PC-9 (cell line): ENCODE results near the gene CHAF1B. TPM values are rescaled to one million over a fixed set of nuclear protein-coding genes. Genes with fewer than 3 reads are reported as not detected.
A peak's percentile ranks its signal among the peaks of the same experiment; 100 is the strongest.
"Not testable (repeated sequence)": the region's sequence is repeated elsewhere in the genome, so short reads cannot be mapped to it uniquely, and the experiment has no call there.

ENCODE experiments used
- BruUV-seq: library from RNA; stranded (reverse); fragments of 400-500 nt; replicated peaks from 2 replicates; lab custom pipeline; 2021; lab: Mats Ljungman, UMichigan
- CTCF ChIA-PET: fragments of 300-600 bp; sonication (Branson Sonifier 250); formaldehyde crosslinking; loops from one replicate; lab custom pipeline; 2022; ENCODE audit warnings: antibody characterized with exemption; lab: Charles Lee
- POLR2A ChIA-PET: fragments of 300-600 bp; sonication (Branson Sonifier 250); formaldehyde crosslinking; loops from one replicate; lab custom pipeline; 2022; ENCODE audit warnings: antibody characterized with exemption; ENCODE audit not compliant: unreplicated experiment; lab: Charles Lee
- DNase-seq, 2 experiments: peaks; one replicate each; pipeline versions ENCODE4 v3.0.0 to v3.0.0-alpha.2; 2015 to 2022; ENCODE audit warnings: mixed read lengths in 1 of 2
- H2AFZ ChIP-seq: fragments of 200-600 bp; sonication (generic); 2 replicates; pipeline ENCODE4 v1.8.1; 2017; ENCODE audit warnings: antibody characterized with exemption
- H3F3A ChIP-seq: fragments of 200-600 bp; sonication (generic); 2 replicates; pipeline ENCODE4 v1.8.1; 2017; ENCODE audit warnings: antibody characterized with exemption, mild to moderate bottlenecking, low read depth; ENCODE audit not compliant: insufficient read depth
- H3K27ac ChIP-seq: fragments of 200-600 bp; sonication (generic); 2 replicates; pipeline ENCODE4 v1.6.1; 2016; ENCODE audit warnings: mixed run types
- H3K27me3 ChIP-seq: fragments of 200-600 bp; sonication (generic); 2 replicates; pipeline ENCODE4 v1.6.1; 2016; ENCODE audit warnings: low read depth, mixed run types; ENCODE audit not compliant: insufficient read depth
- H3K36me3 ChIP-seq: fragments of 200-600 bp; sonication (generic); 2 replicates; pipeline ENCODE4 v1.6.1; 2016; ENCODE audit warnings: low read depth, mixed run types
- H3K4me1 ChIP-seq: fragments of 200-600 bp; sonication (generic); replicated peaks from 2 replicates; pipeline ENCODE4 v1.6.1; 2016; ENCODE audit warnings: mixed run types; ENCODE audit not compliant: insufficient read depth
- H3K4me2 ChIP-seq: fragments of 200-600 bp; sonication (generic); 2 replicates; pipeline ENCODE4 v1.6.1; 2017; ENCODE audit warnings: mixed run types
- H3K4me3 ChIP-seq: fragments of 200-600 bp; sonication (generic); 2 replicates; pipeline ENCODE4 v1.6.1; 2016; ENCODE audit warnings: mixed run types
- H3K79me2 ChIP-seq: fragments of 200-600 bp; sonication (generic); 2 replicates; pipeline ENCODE4 v1.6.1; 2017; ENCODE audit warnings: low read depth, mixed run types
- H3K9me2 ChIP-seq: fragments of 200-600 bp; sonication (generic); 2 replicates; pipeline ENCODE4 v1.8.1; 2017; ENCODE audit warnings: mild to moderate bottlenecking; ENCODE audit not compliant: insufficient read depth
- H3K9me3 ChIP-seq: fragments of 200-600 bp; sonication (generic); 2 replicates; pipeline ENCODE4 v1.8.1; 2016; ENCODE audit warnings: low read depth; ENCODE audit not compliant: insufficient read depth
- H4K20me1 ChIP-seq: fragments of 200-600 bp; sonication (generic); 2 replicates; pipeline ENCODE4 v1.8.1; 2017; ENCODE audit not compliant: insufficient read depth
- EZH2 ChIP-seq: fragments of 200-600 bp; sonication (generic); IDR thresholded peaks from 2 replicates; pipeline ENCODE4 v1.8.0; 2017; ENCODE audit warnings: antibody characterized with exemption, low read depth
- intact Hi-C: fragments of 100-400 bp; cut with micrococcal nuclease; formaldehyde crosslinking; loops from one replicate; pipeline ENCODE4 v1.10.0; 2022; ENCODE audit not compliant: unreplicated experiment
- total RNA-seq: library from RNA; stranded (reverse); gene quantifications from 2 replicates; pipeline ENCODE4 v1.2.3, GENCODE V29; 2021
- TF ChIP-seq, protein P1 (sequence below): fragments of 200-600 bp; sonication (generic); conservative IDR thresholded peaks from 2 replicates; pipeline ENCODE4 v1.6.1; 2017; ENCODE audit warnings: mixed run types, antibody characterized with exemption, mild to moderate bottlenecking, moderate library complexity

The CHAF1B gene
- total RNA-seq, 1 experiment from 2014 or later = 14.1 TPM

DNA sequence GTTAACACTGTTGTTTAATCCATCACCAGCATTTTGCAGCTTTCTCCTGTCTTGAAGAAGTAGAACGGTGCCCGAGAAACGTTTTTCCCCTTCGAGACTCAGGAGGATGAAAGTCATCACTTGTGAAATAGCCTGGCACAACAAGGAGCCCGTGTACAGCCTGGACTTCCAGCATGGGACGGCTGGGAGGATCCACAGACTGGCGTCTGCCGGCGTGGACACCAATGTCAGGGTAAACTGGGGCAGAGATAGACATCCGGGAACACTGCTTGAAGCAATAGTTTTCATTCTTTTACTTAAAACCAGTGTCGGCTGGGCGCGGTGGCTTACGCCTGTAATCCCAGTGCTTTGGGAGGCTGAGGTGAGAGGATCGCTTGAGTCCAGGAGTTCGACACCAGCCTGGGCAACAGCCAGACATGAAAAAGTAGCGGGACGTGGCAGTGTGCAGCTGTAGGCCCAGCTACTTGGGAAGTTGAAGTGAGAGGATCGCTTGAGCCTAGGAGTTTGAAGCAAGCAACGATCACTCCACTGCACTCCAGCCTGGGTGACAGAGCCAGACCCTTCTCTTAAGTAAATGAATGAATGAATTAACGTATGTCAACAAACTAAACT lies 945 bp downstream of the CHAF1B start:
- Histone ChIP-seq H3K4me2 (peak overlapping the region; percentile 82), H3K27ac (no peak overlapping the region), H2AFZ (peak overlapping the region; percentile 88), H3K4me3 (peak overlapping the region; percentile 82), H3K9me3 (no peaks in the 10 kb centered on the region), H3K36me3 (no peaks in the 10 kb centered on the region), H3K9me2 (no peaks in the 10 kb centered on the region), H3K4me1 (peaks cover 8% of the 10 kb centered on the region), H3K27me3 (no peaks in the 10 kb centered on the region), H3F3A (0 out of 2 replicates have a peak, but pooled peaks cover 6% of the 10 kb centered on the region), H4K20me1 (no peaks in the 10 kb centered on the region), H3K79me2 (no peaks in the 10 kb centered on the region)
- DNase-seq = no peak
- ChIA-PET CTCF (no interaction called here), POLR2A (interaction anchor here (0.6 kb wide), 1 partner anchor 44 kb away, joined by 3 read pairs; no protein-coding TSS in a partner anchor)
- BruUV-seq = TSS peak; percentile 37
- intact Hi-C loops = no loop called here
- TF ChIP-seq EZH2 = no peak
- TF ChIP-seq, protein P1, sequence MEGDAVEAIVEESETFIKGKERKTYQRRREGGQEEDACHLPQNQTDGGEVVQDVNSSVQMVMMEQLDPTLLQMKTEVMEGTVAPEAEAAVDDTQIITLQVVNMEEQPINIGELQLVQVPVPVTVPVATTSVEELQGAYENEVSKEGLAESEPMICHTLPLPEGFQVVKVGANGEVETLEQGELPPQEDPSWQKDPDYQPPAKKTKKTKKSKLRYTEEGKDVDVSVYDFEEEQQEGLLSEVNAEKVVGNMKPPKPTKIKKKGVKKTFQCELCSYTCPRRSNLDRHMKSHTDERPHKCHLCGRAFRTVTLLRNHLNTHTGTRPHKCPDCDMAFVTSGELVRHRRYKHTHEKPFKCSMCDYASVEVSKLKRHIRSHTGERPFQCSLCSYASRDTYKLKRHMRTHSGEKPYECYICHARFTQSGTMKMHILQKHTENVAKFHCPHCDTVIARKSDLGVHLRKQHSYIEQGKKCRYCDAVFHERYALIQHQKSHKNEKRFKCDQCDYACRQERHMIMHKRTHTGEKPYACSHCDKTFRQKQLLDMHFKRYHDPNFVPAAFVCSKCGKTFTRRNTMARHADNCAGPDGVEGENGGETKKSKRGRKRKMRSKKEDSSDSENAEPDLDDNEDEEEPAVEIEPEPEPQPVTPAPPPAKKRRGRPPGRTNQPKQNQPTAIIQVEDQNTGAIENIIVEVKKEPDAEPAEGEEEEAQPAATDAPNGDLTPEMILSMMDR = no peak

DNA sequence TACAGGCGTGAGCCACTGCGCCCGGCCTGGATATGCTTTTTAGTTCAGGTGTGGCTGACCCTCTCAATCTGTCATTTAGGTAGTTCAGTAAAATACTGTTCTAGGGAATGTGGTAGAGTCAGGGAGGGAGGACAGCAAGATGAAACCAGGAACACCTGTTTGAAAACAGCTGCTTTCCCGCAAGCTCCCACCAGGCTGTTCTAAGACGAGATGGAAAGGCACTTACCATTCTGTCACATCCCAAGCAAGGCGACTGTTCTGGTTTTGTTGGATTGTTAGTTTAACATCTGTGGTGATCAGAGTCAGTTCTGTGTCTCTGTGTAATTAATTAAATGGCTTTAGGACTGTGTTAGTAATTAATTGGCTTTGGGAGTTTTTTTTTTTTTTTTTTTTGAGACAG lies 2.9 kb downstream of the CHAF1B start:
- no peaks in the 10 kb centered on the region for H3K36me3 ChIP-seq
- H3K9me2 ChIP-seq = no peaks in the 10 kb centered on the region
- no peak for DNase-seq
- H4K20me1 ChIP-seq = no peaks in the 10 kb centered on the region
- H3F3A ChIP-seq = 0 out of 2 replicates have a peak, but pooled peaks cover 6% of the 10 kb centered on the region
- no peak overlapping the region for H3K4me2 ChIP-seq
- H2AFZ ChIP-seq = no peak overlapping the region
- H3K27ac ChIP-seq = no peak overlapping the region
- H3K4me3 ChIP-seq = no peak overlapping the region
- no peaks in the 10 kb centered on the region for H3K27me3 ChIP-seq
- H3K4me1 ChIP-seq = no peaks in the 10 kb centered on the region
- no peak for TF ChIP-seq EZH2
- TF ChIP-seq, protein P1 = no peak
- ChIA-PET POLR2A (interaction anchor here (0.6 kb wide), 1 partner anchor 233 kb away, joined by 4 read pairs; no protein-coding TSS in a partner anchor), CTCF (no interaction called here)
- H3K79me2 ChIP-seq = no peaks in the 10 kb centered on the region
- no TSS peak for BruUV-seq
- no peaks in the 10 kb centered on the region for H3K9me3 ChIP-seq
- intact Hi-C loops = no loop called here

DNA sequence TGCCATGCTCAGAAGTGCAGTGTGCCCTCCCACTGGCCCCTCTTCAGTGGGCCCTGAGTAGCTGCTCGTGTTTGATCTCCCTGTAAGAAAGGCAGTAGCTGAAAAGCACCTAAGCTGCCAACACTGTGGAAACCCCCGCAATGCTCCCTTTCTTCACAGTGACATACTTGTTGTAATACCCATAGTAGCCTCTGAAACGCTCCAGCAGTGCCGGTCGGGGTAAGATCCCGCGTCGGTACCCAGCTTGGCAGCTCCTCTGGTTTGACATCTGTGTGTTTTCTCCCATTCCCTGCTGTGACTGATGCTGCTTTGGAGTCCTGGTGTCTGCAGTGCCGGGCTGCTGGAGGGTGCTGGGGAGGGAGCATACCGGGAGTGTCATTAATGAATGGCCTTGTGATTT lies 3.6 kb downstream of the CHAF1B start:
- POLR2A ChIA-PET = no interaction called here
- CTCF ChIA-PET = interaction anchor here (0.6 kb wide), 1 partner anchor 180 kb away, joined by 6 read pairs; no protein-coding TSS in a partner anchor
- H3K4me2 ChIP-seq = no peak overlapping the region

DNA sequence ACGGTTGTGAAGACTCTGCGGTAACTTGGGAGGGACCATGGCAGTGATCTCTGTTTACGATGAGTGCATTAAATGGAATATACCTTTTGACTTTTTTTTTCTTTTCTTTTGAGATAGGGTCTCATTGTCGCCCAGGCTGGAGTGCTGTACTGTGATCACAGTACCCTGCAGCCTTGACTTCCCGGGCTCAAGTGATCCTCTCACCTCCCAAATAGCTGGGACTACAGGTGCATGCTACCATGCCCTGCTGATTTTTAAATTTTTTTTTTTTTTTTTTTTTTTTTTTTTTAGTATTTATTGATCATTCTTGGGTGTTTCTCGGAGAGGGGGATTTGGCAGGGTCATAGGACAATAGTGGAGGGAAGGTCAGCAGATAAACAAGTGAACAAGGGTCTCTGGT lies 6.5 kb downstream of the CHAF1B start:
- H3K4me2 ChIP-seq, H3K4me3 ChIP-seq, BruUV-seq, POLR2A ChIA-PET, intact Hi-C loops, H4K20me1 ChIP-seq, H3K4me1 ChIP-seq, H3K9me3 ChIP-seq, H3K79me2 ChIP-seq, H3K36me3 ChIP-seq, DNase-seq, H3K27me3 ChIP-seq, H3F3A ChIP-seq, CTCF ChIA-PET, H3K9me2 ChIP-seq, H3K27ac ChIP-seq, H2AFZ ChIP-seq: not testable (repeated sequence)

More for the DNA sequence above, 3.6 kb downstream of the CHAF1B start:
- no peaks in the 10 kb centered on the region for H3K36me3 ChIP-seq
- TF ChIP-seq, protein P1 = no peak
- TF ChIP-seq EZH2 = no peak
- H4K20me1 ChIP-seq = no peaks in the 10 kb centered on the region
- H3K4me1 ChIP-seq = no peaks in the 10 kb centered on the region
- H3K4me3 ChIP-seq = no peak overlapping the region
- intact Hi-C loops = no loop called here
- H3K9me2 ChIP-seq = no peaks in the 10 kb centered on the region
- H3K79me2 ChIP-seq = no peaks in the 10 kb centered on the region
- DNase-seq = no peak
- no peaks in the 10 kb centered on the region for H3K9me3 ChIP-seq
- H3K27ac ChIP-seq = no peak overlapping the region
- no peaks in the 10 kb centered on the region for H3K27me3 ChIP-seq
- H2AFZ ChIP-seq = no peak overlapping the region
- no TSS peak for BruUV-seq
- H3F3A ChIP-seq = 0 out of 2 replicates have a peak, but pooled peaks cover 6% of the 10 kb centered on the region
